Measurements from ENCODE around the gene CNBP.
"Not testable (repeated sequence)": the region's sequence is repeated elsewhere in the genome, so short reads cannot be mapped to it uniquely, and the experiment has no call there.

The CNBP gene

GRCh38 chr3:129211772-129212171 lies 28.1 kb upstream of the CNBP start:
- Histone ChIP-seq H3K9me3 (ENCODE audit: control insufficient read depth in 1 of 2, low read length in 2 of 2) (no peaks in the 10 kb centered on the region), H3K27ac (ENCODE audit: low read depth, low read length) (no peak overlapping the region), H3K9ac (ENCODE audit: low read depth in 1 of 2, low read length in 2 of 2) (no peak overlapping the region), H3K27me3 (ENCODE audit: control insufficient read depth in 1 of 2, insufficient read depth in 2 of 2, low read length in 2 of 2) (no peaks in the 10 kb centered on the region), H3K4me3 (ENCODE audit: low read depth in 1 of 2, low read length in 2 of 2) (no peak overlapping the region), H3K36me3 (ENCODE audit: control insufficient read depth in 1 of 2, insufficient read depth in 2 of 2, low read length in 2 of 2) (no peaks in the 10 kb centered on the region), H3K4me1 (ENCODE audit: control insufficient read depth in 1 of 2, insufficient read depth in 2 of 2, low read length in 2 of 2) (no peaks in the 10 kb centered on the region)

- H3K27ac ChIP-seq (ENCODE audit: low read depth, low read length) = no peak overlapping the region
- no peaks in the 10 kb centered on the region for H3K36me3 ChIP-seq (ENCODE audit: control insufficient read depth in 1 of 2, insufficient read depth in 2 of 2, low read length in 2 of 2)
- H3K4me1 ChIP-seq (ENCODE audit: control insufficient read depth in 1 of 2, insufficient read depth in 2 of 2, low read length in 2 of 2) = no peaks in the 10 kb centered on the region
- no peaks in the 10 kb centered on the region for H3K27me3 ChIP-seq (ENCODE audit: control insufficient read depth in 1 of 2, insufficient read depth in 2 of 2, low read length in 2 of 2)
- H3K9ac ChIP-seq (ENCODE audit: low read depth in 1 of 2, low read length in 2 of 2) = no peak overlapping the region
- no peak overlapping the region for H3K4me3 ChIP-seq (ENCODE audit: low read depth in 1 of 2, low read length in 2 of 2)
- no peaks in the 10 kb centered on the region for H3K9me3 ChIP-seq (ENCODE audit: control insufficient read depth in 1 of 2, low read length in 2 of 2)
Measured at GRCh38 chr3:129211345-129211744, 27.6 kb upstream of the CNBP start.

DNA sequence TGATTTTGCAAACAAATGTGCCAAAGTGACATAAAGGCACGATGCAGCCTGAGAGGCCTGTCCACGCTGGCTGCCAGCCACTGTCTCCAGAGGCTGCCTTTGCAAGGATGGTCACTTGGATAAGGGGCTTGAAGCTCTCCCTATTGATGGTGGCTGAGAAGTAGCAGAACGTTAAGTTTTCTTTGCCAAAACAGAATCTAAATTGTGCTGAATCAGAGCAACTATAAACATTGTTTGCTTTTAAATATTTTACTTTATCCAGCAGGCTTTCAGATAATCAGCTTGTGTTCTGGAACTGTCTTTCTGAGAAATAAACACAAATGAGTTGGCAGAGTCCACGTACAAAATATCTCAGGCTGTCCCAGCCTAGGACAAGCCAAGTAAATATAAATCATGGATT lies 23.8 kb upstream of the CNBP start:
- H3K4me3 ChIP-seq (ENCODE audit: low read depth in 1 of 2, low read length in 2 of 2) = no peak overlapping the region
- no peaks in the 10 kb centered on the region for H3K36me3 ChIP-seq (ENCODE audit: control insufficient read depth in 1 of 2, insufficient read depth in 2 of 2, low read length in 2 of 2)
- H3K27me3 ChIP-seq (ENCODE audit: control insufficient read depth in 1 of 2, insufficient read depth in 2 of 2, low read length in 2 of 2) = no peaks in the 10 kb centered on the region
- no peaks in the 10 kb centered on the region for H3K4me1 ChIP-seq (ENCODE audit: control insufficient read depth in 1 of 2, insufficient read depth in 2 of 2, low read length in 2 of 2)
- no peaks in the 10 kb centered on the region for H3K9me3 ChIP-seq (ENCODE audit: control insufficient read depth in 1 of 2, low read length in 2 of 2)
- no peak overlapping the region for H3K9ac ChIP-seq (ENCODE audit: low read depth in 1 of 2, low read length in 2 of 2)
- no peak overlapping the region for H3K27ac ChIP-seq (ENCODE audit: low read depth, low read length)

DNA sequence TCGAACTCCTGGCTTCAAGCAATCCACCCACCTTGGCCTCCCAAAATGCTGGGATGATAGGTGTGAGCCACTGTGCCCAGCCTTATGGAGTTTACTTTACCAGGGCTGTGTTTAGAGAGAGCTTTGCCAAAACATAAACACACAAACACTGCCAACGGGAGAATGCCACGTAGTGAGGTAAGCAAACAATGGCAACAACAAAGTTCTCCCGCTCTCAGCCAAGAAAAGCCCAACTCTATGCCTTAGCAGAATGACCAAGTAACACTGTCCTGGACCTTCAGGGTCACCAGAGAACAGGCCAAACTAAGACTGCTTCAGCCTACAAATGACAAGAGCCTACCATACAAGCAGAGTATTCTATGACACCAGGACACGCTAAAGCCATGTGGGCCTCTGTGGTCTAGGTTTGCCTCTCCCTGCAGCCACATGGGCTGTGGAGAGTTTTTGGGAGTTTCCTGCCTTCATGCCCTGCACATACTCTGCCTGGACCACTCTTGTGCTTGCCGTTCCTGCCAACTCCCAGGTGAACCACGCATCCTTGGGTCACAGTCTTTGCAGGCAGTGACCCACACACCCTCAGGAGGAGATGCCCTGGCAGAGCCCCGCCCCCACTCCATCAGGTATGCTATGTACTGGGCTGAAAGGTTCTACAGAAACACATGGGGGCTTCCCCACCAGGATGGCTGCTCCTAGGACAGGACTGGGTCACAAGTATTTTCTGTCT lies 21.6 kb upstream of the CNBP start:
- no peak overlapping the region for H3K27ac ChIP-seq (ENCODE audit: low read depth, low read length)
- no peaks in the 10 kb centered on the region for H3K27me3 ChIP-seq (ENCODE audit: control insufficient read depth in 1 of 2, insufficient read depth in 2 of 2, low read length in 2 of 2)

GRCh38 chr3:129204473-129204872 lies 20.8 kb upstream of the CNBP start:
- Histone ChIP-seq H3K4me1 (ENCODE audit: control insufficient read depth in 1 of 2, insufficient read depth in 2 of 2, low read length in 2 of 2) (no peaks in the 10 kb centered on the region), H3K27me3 (ENCODE audit: control insufficient read depth in 1 of 2, insufficient read depth in 2 of 2, low read length in 2 of 2) (no peaks in the 10 kb centered on the region), H3K4me3 (ENCODE audit: low read depth in 1 of 2, low read length in 2 of 2) (no peak overlapping the region), H3K9ac (ENCODE audit: low read depth in 1 of 2, low read length in 2 of 2) (no peak overlapping the region), H3K9me3 (ENCODE audit: control insufficient read depth in 1 of 2, low read length in 2 of 2) (no peaks in the 10 kb centered on the region), H3K27ac (ENCODE audit: low read depth, low read length) (no peak overlapping the region), H3K36me3 (ENCODE audit: control insufficient read depth in 1 of 2, insufficient read depth in 2 of 2, low read length in 2 of 2) (no peaks in the 10 kb centered on the region)

More for the DNA sequence above, 21.6 kb upstream of the CNBP start:
- no peaks in the 10 kb centered on the region for H3K4me1 ChIP-seq (ENCODE audit: control insufficient read depth in 1 of 2, insufficient read depth in 2 of 2, low read length in 2 of 2)
- H3K9ac ChIP-seq (ENCODE audit: low read depth in 1 of 2, low read length in 2 of 2) = no peak overlapping the region
- H3K9me3 ChIP-seq (ENCODE audit: control insufficient read depth in 1 of 2, low read length in 2 of 2) = no peaks in the 10 kb centered on the region
- no peak overlapping the region for H3K4me3 ChIP-seq (ENCODE audit: low read depth in 1 of 2, low read length in 2 of 2)
- no peaks in the 10 kb centered on the region for H3K36me3 ChIP-seq (ENCODE audit: control insufficient read depth in 1 of 2, insufficient read depth in 2 of 2, low read length in 2 of 2)

- no peaks in the 10 kb centered on the region for H3K9me3 ChIP-seq (ENCODE audit: control insufficient read depth in 1 of 2, low read length in 2 of 2)
- H3K27ac ChIP-seq (ENCODE audit: low read depth, low read length) = no peak overlapping the region
- H3K9ac ChIP-seq (ENCODE audit: low read depth in 1 of 2, low read length in 2 of 2) = no peak overlapping the region
- no peaks in the 10 kb centered on the region for H3K36me3 ChIP-seq (ENCODE audit: control insufficient read depth in 1 of 2, insufficient read depth in 2 of 2, low read length in 2 of 2)
- H3K4me3 ChIP-seq (ENCODE audit: low read depth in 1 of 2, low read length in 2 of 2) = no peak overlapping the region
- peaks cover 0 to 4% of the 10 kb centered on the region in 2 donors for H3K4me1 ChIP-seq (ENCODE audit: control insufficient read depth in 1 of 2, insufficient read depth in 2 of 2, low read length in 2 of 2)
- no peaks in the 10 kb centered on the region for H3K27me3 ChIP-seq (ENCODE audit: control insufficient read depth in 1 of 2, insufficient read depth in 2 of 2, low read length in 2 of 2)
Measured at GRCh38 chr3:129199366-129199765, 15.7 kb upstream of the CNBP start.

DNA sequence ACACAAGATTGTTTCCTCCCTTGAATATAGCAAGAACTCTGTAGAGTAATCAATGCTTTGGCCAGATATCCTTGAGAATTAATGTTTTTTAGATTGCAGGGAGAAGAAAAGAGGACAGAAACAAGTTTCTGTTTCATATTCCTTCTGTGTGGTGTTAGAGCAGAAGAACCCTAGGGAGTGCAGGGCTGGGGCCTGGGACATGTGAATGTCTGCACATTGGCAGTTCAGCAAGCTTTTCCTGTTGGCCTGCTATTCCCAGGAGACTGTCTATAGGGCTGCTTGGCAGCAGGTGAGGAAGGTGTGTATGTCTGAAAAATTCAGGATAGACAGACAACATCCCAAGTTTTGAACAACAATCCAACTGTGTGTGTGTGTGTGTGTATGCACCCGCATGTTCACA lies 13.6 kb upstream of the CNBP start:
- Histone ChIP-seq H3K9me3 (ENCODE audit: control insufficient read depth in 1 of 2, low read length in 2 of 2) (no peaks in the 10 kb centered on the region), H3K27me3 (ENCODE audit: control insufficient read depth in 1 of 2, insufficient read depth in 2 of 2, low read length in 2 of 2) (no peaks in the 10 kb centered on the region), H3K9ac (ENCODE audit: low read depth in 1 of 2, low read length in 2 of 2) (no peak overlapping the region), H3K4me1 (ENCODE audit: control insufficient read depth in 1 of 2, insufficient read depth in 2 of 2, low read length in 2 of 2) (peaks cover 0 to 4% of the 10 kb centered on the region in 2 donors), H3K4me3 (ENCODE audit: low read depth in 1 of 2, low read length in 2 of 2) (no peak overlapping the region), H3K36me3 (ENCODE audit: control insufficient read depth in 1 of 2, insufficient read depth in 2 of 2, low read length in 2 of 2) (no peaks in the 10 kb centered on the region), H3K27ac (ENCODE audit: low read depth, low read length) (no peak overlapping the region)

GRCh38 chr3:129196601-129197000 lies 12.9 kb upstream of the CNBP start:
- Histone ChIP-seq H3K27me3 (ENCODE audit: control insufficient read depth in 1 of 2, insufficient read depth in 2 of 2, low read length in 2 of 2) (no peaks in the 10 kb centered on the region), H3K9ac (ENCODE audit: low read depth in 1 of 2, low read length in 2 of 2) (no peak overlapping the region), H3K4me1 (ENCODE audit: control insufficient read depth in 1 of 2, insufficient read depth in 2 of 2, low read length in 2 of 2) (peaks cover 0 to 4% of the 10 kb centered on the region in 2 donors), H3K27ac (ENCODE audit: low read depth, low read length) (no peak overlapping the region), H3K36me3 (ENCODE audit: control insufficient read depth in 1 of 2, insufficient read depth in 2 of 2, low read length in 2 of 2) (no peaks in the 10 kb centered on the region), H3K4me3 (ENCODE audit: low read depth in 1 of 2, low read length in 2 of 2) (no peak overlapping the region), H3K9me3 (ENCODE audit: control insufficient read depth in 1 of 2, low read length in 2 of 2) (no peaks in the 10 kb centered on the region)

DNA sequence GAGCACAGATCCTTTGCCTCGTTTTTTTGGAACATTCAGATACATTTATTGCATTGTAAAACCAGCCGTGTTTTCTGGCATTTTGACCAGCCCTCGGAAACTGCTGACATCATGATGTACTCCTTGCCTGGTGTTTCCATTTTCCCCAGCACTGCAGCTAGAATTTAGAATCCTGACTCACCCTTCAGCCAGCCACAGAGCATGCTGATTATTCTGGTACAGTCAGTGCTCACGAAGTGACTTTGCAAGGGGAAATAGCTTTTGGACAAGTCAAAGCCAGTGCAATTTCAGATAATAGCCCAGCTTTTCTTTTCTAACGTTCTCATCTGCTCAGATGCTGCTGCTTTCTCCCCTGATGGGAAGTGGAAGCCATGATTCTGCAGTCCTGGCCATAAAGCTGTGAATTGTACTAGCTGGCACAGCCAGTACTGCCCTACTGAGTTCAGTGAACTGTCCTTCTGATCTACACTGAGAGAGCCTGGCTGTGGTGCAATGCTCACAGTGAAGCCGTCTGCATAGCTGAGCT lies 12.1 kb upstream of the CNBP start:
- H3K4me3 ChIP-seq (ENCODE audit: low read depth in 1 of 2, low read length in 2 of 2) = no peak overlapping the region

DNA sequence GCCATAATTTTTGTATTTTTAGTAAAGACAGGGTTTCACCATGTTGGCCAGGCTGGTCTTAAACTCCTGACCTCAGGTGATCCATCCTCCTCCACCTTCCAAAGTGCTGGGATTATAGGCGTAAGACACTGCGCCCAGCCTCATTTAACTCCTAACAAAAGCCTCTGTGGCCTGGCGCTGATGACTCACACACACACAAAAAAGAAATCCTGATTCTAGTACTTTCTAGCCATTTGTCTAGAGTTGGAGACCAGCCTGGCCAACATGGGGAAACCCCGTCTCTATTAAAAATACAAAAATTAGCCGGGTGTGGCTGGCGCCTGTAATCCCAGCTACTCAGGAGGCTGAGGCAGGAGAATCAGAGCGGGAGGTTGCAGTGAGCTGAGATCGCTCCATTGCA lies 6.1 kb upstream of the CNBP start:
- H3K4me3 ChIP-seq (ENCODE audit: low read depth in 1 of 2, low read length in 2 of 2); H3K4me1 ChIP-seq (ENCODE audit: control insufficient read depth in 1 of 2, insufficient read depth in 2 of 2, low read length in 2 of 2); H3K27me3 ChIP-seq (ENCODE audit: control insufficient read depth in 1 of 2, insufficient read depth in 2 of 2, low read length in 2 of 2); H3K9ac ChIP-seq (ENCODE audit: low read depth in 1 of 2, low read length in 2 of 2); H3K9me3 ChIP-seq (ENCODE audit: control insufficient read depth in 1 of 2, low read length in 2 of 2); H3K36me3 ChIP-seq (ENCODE audit: control insufficient read depth in 1 of 2, insufficient read depth in 2 of 2, low read length in 2 of 2); H3K27ac ChIP-seq (ENCODE audit: low read depth, low read length): not testable (repeated sequence)

More for the DNA sequence above, 12.1 kb upstream of the CNBP start:
- peaks cover 0 to 4% of the 10 kb centered on the region in 2 donors for H3K4me1 ChIP-seq (ENCODE audit: control insufficient read depth in 1 of 2, insufficient read depth in 2 of 2, low read length in 2 of 2)
- H3K9ac ChIP-seq (ENCODE audit: low read depth in 1 of 2, low read length in 2 of 2) = no peak overlapping the region
- H3K27ac ChIP-seq (ENCODE audit: low read depth, low read length) = no peak overlapping the region
- no peaks in the 10 kb centered on the region for H3K27me3 ChIP-seq (ENCODE audit: control insufficient read depth in 1 of 2, insufficient read depth in 2 of 2, low read length in 2 of 2)
- H3K9me3 ChIP-seq (ENCODE audit: control insufficient read depth in 1 of 2, low read length in 2 of 2) = no peaks in the 10 kb centered on the region
- H3K36me3 ChIP-seq (ENCODE audit: control insufficient read depth in 1 of 2, insufficient read depth in 2 of 2, low read length in 2 of 2) = no peaks in the 10 kb centered on the region
